GM12878 (cell line): ENCODE results near the gene SFXN5. TPM values are rescaled to one million over a fixed set of nuclear protein-coding genes. Genes with fewer than 3 reads are reported as not detected.

ENCODE experiments used
- BMI1 ChIP-seq: fragments of 450-650 bp; IDR thresholded peaks from 2 replicates; pipeline ENCODE4 v1.6.1; 2016; ENCODE audit warnings: mild to moderate bottlenecking, moderate library complexity, borderline replicate concordance
- CREM ChIP-seq: IDR thresholded peaks from 2 replicates; pipeline ENCODE4 v1.6.1; 2014; ENCODE audit warnings: antibody characterized with exemption, low read depth
- ESRRA ChIP-seq: IDR thresholded peaks from 2 replicates; pipeline ENCODE4 v1.6.1; 2012; ENCODE audit warnings: mild to moderate bottlenecking, low read length, improper control_type of control experiment
- FOXK2 ChIP-seq: fragments of 450-650 bp; IDR thresholded peaks from 2 replicates; pipeline ENCODE4 v1.6.1; 2017; ENCODE audit warnings: mild to moderate bottlenecking, moderate library complexity
- JUND ChIP-seq: IDR thresholded peaks from 2 replicates; pipeline ENCODE4 v1.6.1; 2012; ENCODE audit warnings: low read depth, mild to moderate bottlenecking, low read length, improper control_type of control experiment, moderate library complexity
- NR2C2 ChIP-seq: IDR thresholded peaks from 2 replicates; pipeline ENCODE4 v1.6.1; 2011; ENCODE audit warnings: borderline replicate concordance, low read depth; ENCODE audit not compliant: control insufficient read depth, insufficient read length
- PAX8 ChIP-seq: fragments of 450-650 bp; IDR thresholded peaks from 2 replicates; pipeline ENCODE4 v1.6.1; 2017; ENCODE audit warnings: mild to moderate bottlenecking, moderate library complexity
- POLR2AphosphoS2 ChIP-seq: IDR thresholded peaks from 2 replicates; pipeline ENCODE4 v1.6.1; 2011; ENCODE audit warnings: low read depth, mild to moderate bottlenecking, low read length, improper control_type of control experiment, moderate library complexity
- RELA ChIP-seq: fragments of 450-650 bp; IDR thresholded peaks from 2 replicates; pipeline ENCODE4 v1.8.0; 2014; ENCODE audit warnings: borderline replicate concordance; ENCODE audit not compliant: partially characterized antibody
- STAT3 ChIP-seq: IDR thresholded peaks from 2 replicates; pipeline ENCODE4 v1.6.1; 2011; ENCODE audit warnings: low read depth, low read length, improper control_type of control experiment
- SUZ12 ChIP-seq: fragments of 200-600 bp; sonication (generic); IDR thresholded peaks from one replicate; pipeline ENCODE4 v1.6.1; 2018; ENCODE audit warnings: antibody characterized with exemption, mild to moderate bottlenecking; ENCODE audit not compliant: unreplicated experiment
- TARDBP ChIP-seq: IDR thresholded peaks from 2 replicates; pipeline ENCODE4 v1.6.1; 2016; ENCODE audit warnings: borderline replicate concordance
- YY1 ChIP-seq: IDR thresholded peaks from 2 replicates; pipeline ENCODE4 v1.6.1; 2011; ENCODE audit warnings: low read depth, mild to moderate bottlenecking, low read length
- ZZZ3 ChIP-seq: IDR thresholded peaks from 2 replicates; pipeline ENCODE4 v1.6.1; 2011; ENCODE audit warnings: low read depth; ENCODE audit not compliant: control insufficient read depth, insufficient read length
- polyA plus RNA-seq, 11 experiments: library from polyadenylated mRNA; depleted of rRNA in 4 of 11; unstranded in 6 of 11; stranded (reverse) in 5 of 11; fragments of >200 nt; fragmentation: Nextera tagmentation in 4 of 11; fragmentation: Illumina TruSeq in 1 of 11; extraction: Ambion mirVana in 4 of 11; extraction: Trizol in 1 of 11; gene quantifications; 1 replicate in 1 of 11; 2 replicates in 10 of 11; pipeline versions ENCODE4 v1.2.1 to v1.2.3, GENCODE V29; 2011 to 2016; ENCODE audit warnings: inconsistent platforms in 2 of 11, missing spikeins in 2 of 11, low read depth in 1 of 11
- total RNA-seq, 4 experiments: library from RNA; depleted of rRNA in 3 of 4; stranded (reverse); fragments of >200 nt in 3 of 4; fragmentation: Illumina TruSeq in 1 of 4; extraction: Trizol in 1 of 4; gene quantifications; 2 replicates each; pipeline versions ENCODE4 v1.2.1 to v1.2.3, GENCODE V29; 2013 to 2021
- TF ChIP-seq, protein P1 (sequence below): fragments of 450-650 bp; IDR thresholded peaks from 2 replicates; pipeline ENCODE4 v1.6.1; 2018; ENCODE audit warnings: borderline replicate concordance, mild to moderate bottlenecking; ENCODE audit not compliant: partially characterized antibody
- TF ChIP-seq, protein P2 (sequence below): fragments of 150-350 bp; IDR thresholded peaks from 2 replicates; pipeline ENCODE4 v1.6.1; 2014; ENCODE audit warnings: mild to moderate bottlenecking, low read depth, low read length
- TF ChIP-seq, protein P3 (sequence below): IDR thresholded peaks from 2 replicates; pipeline ENCODE4 v1.6.1; 2011; ENCODE audit warnings: low read depth, low read length, improper control_type of control experiment, borderline replicate concordance
- TF ChIP-seq, protein P4 (sequence below): fragments of 450-650 bp; IDR thresholded peaks from 2 replicates; pipeline ENCODE4 v1.6.1; 2017; ENCODE audit warnings: mild to moderate bottlenecking
- TF ChIP-seq, protein P5 (sequence below): IDR thresholded peaks from 2 replicates; pipeline ENCODE4 v1.6.1; 2012; ENCODE audit warnings: mild to moderate bottlenecking, low read depth, low read length

Gene SFXN5
- total and polyA plus RNA-seq, 10 of the 15 experiments (the other 5 are each of a cell fraction or from before 2014, with no cell fraction given) = 3.3 to 15.9 (median 11.2) TPM

DNA sequence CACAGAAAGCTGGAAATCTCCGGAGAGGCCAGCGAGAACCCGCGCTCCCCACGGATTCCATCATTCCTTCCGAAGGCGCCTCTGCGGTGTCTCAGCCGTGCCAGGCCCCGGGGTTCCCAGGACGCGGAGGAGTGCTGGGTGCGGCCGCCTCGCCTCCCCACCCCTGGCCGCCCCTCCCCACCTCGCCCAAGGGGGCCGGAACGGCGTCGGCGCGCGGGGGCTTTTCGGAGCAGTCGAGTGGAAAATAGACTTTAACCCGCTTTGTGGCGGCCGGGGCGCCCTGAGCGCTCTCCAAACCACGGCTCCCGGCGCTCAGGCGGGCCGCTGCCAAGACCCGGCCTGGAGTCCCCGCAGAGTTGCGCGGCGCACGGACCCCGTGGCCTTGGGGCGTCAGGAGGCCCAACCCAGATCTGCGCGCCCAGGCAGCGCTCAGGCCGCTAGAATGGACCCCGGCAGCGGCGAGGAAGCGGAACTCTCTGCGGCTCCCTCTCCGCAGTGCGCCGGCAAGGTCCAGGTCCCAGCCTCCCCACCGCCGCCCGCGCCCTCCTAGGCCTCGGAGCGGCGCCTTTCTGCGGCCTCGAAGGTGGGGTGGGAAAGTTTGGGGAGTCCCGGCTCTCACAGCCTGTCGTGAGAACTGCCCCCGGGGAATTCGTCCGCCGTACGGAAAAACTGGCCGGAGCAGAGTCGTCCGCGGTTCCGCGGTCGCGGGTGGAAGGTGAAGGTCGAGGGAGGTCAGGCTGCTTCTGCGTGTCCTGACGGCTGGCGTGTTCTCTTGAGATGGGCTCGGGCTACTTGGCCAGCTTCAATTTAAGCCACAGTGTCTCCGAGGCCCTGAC lies 155.4 kb downstream of the SFXN5 start (continued):
- TF ChIP-seq, protein P1, sequence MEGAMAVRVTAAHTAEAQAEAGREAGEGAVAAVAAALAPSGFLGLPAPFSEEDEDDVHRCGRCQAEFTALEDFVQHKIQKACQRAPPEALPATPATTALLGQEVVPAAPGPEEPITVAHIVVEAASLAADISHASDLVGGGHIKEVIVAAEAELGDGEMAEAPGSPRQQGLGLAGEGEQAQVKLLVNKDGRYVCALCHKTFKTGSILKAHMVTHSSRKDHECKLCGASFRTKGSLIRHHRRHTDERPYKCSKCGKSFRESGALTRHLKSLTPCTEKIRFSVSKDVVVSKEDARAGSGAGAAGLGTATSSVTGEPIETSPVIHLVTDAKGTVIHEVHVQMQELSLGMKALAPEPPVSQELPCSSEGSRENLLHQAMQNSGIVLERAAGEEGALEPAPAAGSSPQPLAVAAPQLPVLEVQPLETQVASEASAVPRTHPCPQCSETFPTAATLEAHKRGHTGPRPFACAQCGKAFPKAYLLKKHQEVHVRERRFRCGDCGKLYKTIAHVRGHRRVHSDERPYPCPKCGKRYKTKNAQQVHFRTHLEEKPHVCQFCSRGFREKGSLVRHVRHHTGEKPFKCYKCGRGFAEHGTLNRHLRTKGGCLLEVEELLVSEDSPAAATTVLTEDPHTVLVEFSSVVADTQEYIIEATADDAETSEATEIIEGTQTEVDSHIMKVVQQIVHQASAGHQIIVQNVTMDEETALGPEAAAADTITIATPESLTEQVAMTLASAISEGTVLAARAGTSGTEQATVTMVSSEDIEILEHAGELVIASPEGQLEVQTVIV = no peak
- TF ChIP-seq NR2C2 (no peak), TARDBP (no peak), SUZ12 (no peak), RELA (peak; percentile 65), YY1 (peak; percentile 64; the same call in 1 of the 2 replicates), POLR2AphosphoS2 (no peak), BMI1 (no peak), JUND (peak; percentile 38; the same call in 1 of the 2 replicates), CREM (0 out of 2 replicates have a peak, but pooled peaks have one; percentile 10), PAX8 (no peak), FOXK2 (no peak), ESRRA (peak; percentile 90; the same call in 1 of the 2 replicates), STAT3 (no peak), ZZZ3 (no peak)
- TF ChIP-seq, protein P2, sequence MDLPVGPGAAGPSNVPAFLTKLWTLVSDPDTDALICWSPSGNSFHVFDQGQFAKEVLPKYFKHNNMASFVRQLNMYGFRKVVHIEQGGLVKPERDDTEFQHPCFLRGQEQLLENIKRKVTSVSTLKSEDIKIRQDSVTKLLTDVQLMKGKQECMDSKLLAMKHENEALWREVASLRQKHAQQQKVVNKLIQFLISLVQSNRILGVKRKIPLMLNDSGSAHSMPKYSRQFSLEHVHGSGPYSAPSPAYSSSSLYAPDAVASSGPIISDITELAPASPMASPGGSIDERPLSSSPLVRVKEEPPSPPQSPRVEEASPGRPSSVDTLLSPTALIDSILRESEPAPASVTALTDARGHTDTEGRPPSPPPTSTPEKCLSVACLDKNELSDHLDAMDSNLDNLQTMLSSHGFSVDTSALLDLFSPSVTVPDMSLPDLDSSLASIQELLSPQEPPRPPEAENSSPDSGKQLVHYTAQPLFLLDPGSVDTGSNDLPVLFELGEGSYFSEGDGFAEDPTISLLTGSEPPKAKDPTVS = no peak
- TF ChIP-seq, protein P3, sequence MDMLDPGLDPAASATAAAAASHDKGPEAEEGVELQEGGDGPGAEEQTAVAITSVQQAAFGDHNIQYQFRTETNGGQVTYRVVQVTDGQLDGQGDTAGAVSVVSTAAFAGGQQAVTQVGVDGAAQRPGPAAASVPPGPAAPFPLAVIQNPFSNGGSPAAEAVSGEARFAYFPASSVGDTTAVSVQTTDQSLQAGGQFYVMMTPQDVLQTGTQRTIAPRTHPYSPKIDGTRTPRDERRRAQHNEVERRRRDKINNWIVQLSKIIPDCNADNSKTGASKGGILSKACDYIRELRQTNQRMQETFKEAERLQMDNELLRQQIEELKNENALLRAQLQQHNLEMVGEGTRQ = no peak
- TF ChIP-seq, protein P4, sequence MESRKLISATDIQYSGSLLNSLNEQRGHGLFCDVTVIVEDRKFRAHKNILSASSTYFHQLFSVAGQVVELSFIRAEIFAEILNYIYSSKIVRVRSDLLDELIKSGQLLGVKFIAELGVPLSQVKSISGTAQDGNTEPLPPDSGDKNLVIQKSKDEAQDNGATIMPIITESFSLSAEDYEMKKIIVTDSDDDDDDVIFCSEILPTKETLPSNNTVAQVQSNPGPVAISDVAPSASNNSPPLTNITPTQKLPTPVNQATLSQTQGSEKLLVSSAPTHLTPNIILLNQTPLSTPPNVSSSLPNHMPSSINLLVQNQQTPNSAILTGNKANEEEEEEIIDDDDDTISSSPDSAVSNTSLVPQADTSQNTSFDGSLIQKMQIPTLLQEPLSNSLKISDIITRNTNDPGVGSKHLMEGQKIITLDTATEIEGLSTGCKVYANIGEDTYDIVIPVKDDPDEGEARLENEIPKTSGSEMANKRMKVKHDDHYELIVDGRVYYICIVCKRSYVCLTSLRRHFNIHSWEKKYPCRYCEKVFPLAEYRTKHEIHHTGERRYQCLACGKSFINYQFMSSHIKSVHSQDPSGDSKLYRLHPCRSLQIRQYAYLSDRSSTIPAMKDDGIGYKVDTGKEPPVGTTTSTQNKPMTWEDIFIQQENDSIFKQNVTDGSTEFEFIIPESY = no peak
- TF ChIP-seq, protein P5, sequence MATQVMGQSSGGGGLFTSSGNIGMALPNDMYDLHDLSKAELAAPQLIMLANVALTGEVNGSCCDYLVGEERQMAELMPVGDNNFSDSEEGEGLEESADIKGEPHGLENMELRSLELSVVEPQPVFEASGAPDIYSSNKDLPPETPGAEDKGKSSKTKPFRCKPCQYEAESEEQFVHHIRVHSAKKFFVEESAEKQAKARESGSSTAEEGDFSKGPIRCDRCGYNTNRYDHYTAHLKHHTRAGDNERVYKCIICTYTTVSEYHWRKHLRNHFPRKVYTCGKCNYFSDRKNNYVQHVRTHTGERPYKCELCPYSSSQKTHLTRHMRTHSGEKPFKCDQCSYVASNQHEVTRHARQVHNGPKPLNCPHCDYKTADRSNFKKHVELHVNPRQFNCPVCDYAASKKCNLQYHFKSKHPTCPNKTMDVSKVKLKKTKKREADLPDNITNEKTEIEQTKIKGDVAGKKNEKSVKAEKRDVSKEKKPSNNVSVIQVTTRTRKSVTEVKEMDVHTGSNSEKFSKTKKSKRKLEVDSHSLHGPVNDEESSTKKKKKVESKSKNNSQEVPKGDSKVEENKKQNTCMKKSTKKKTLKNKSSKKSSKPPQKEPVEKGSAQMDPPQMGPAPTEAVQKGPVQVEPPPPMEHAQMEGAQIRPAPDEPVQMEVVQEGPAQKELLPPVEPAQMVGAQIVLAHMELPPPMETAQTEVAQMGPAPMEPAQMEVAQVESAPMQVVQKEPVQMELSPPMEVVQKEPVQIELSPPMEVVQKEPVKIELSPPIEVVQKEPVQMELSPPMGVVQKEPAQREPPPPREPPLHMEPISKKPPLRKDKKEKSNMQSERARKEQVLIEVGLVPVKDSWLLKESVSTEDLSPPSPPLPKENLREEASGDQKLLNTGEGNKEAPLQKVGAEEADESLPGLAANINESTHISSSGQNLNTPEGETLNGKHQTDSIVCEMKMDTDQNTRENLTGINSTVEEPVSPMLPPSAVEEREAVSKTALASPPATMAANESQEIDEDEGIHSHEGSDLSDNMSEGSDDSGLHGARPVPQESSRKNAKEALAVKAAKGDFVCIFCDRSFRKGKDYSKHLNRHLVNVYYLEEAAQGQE = no peak
